Nephron progenitor cell (in vitro differentiated cells): Measurements from ENCODE around the gene STAB1.

Source experiments
- DNase-seq: peaks from one replicate; pipeline ENCODE4 v3.0.0; 2021
- H3K27ac Mint-ChIP-seq: 2 replicates; pipeline ENCODE4 v1.8.0; 2021; ENCODE audit warnings: mild to moderate bottlenecking, moderate library complexity, mixed read lengths
- H3K27me3 Mint-ChIP-seq: 2 replicates; pipeline ENCODE4 v1.8.0; 2021; ENCODE audit warnings: mild to moderate bottlenecking, low read depth, mixed read lengths; ENCODE audit not compliant: poor library complexity
- H3K36me3 Mint-ChIP-seq: 2 replicates; pipeline ENCODE4 v1.8.0; 2021; ENCODE audit warnings: low read depth, mixed read lengths
- H3K4me1 Mint-ChIP-seq: 2 replicates; pipeline ENCODE4 v1.8.0; 2021; ENCODE audit warnings: mixed read lengths
- H3K4me3 Mint-ChIP-seq: 2 replicates; pipeline ENCODE4 v1.8.0; 2021; ENCODE audit warnings: mild to moderate bottlenecking, moderate library complexity, mixed read lengths
- H3K9me3 Mint-ChIP-seq: 2 replicates; pipeline ENCODE4 v1.8.0; 2021; ENCODE audit warnings: mild to moderate bottlenecking, moderate library complexity, mixed read lengths
- CTCF ChIP-seq: fragments of 200-600 bp; sonication (generic); IDR thresholded peaks from 2 replicates; pipeline ENCODE4 v1.5.0; 2021; ENCODE audit warnings: antibody characterized with exemption

The STAB1 gene

GRCh38 chr3:52454250-52454937 is 40.7 kb upstream of the STAB1 start:
- H3K4me1 Mint-ChIP-seq, result peaks cover 73% of the 10 kb centered on the region
- no peaks in the 10 kb centered on the region for H3K27me3 Mint-ChIP-seq

GRCh38 chr3:52454938-52455282 is 40.2 kb upstream of the STAB1 start:
- Mint-ChIP-seq H3K4me1 (peaks cover 73% of the 10 kb centered on the region), H3K27ac (no peak overlapping the region), H3K4me3 (peak overlapping the region; percentile 99), H3K27me3 (no peaks in the 10 kb centered on the region), H3K9me3 (no peaks in the 10 kb centered on the region), H3K36me3 (peaks cover 27% of the 10 kb centered on the region)
- no peak for TF ChIP-seq CTCF
- no peak for DNase-seq

More at GRCh38 chr3:52454250-52454937, 40.7 kb upstream of the STAB1 start:
- Mint-ChIP-seq H3K36me3 (peaks cover 22% of the 10 kb centered on the region), H3K4me3 (peak overlapping the region; percentile 99), H3K9me3 (no peaks in the 10 kb centered on the region), H3K27ac (no peak overlapping the region)
- DNase-seq, result no peak
- no peak for TF ChIP-seq CTCF

GRCh38 chr3:52455283-52456168 is 39.6 kb upstream of the STAB1 start, which contains the start of gene NISCH:
NISCH (plus strand) TSS chr3:52455604; CDS start chr3:52455642, 38 bp downstream.
- H3K27ac Mint-ChIP-seq, result peak within 1 kb of the TSS; percentile 95
- H3K27me3 Mint-ChIP-seq, result no peaks in the 10 kb centered on the region
- no peak for TF ChIP-seq CTCF
- H3K9me3 Mint-ChIP-seq, result no peaks in the 10 kb centered on the region
- H3K4me3 Mint-ChIP-seq, result peak within 1 kb of the TSS; percentile 99
- peak; percentile 97 for DNase-seq
- H3K36me3 Mint-ChIP-seq, result peaks cover 32% of the 10 kb centered on the region
- peaks cover 71% of the 10 kb centered on the region for H3K4me1 Mint-ChIP-seq

GRCh38 chr3:52456169-52456799 is 38.9 kb upstream of the STAB1 start:
- peak overlapping the region; percentile 99 for H3K4me3 Mint-ChIP-seq
- no peak for DNase-seq
- no peaks in the 10 kb centered on the region for H3K27me3 Mint-ChIP-seq
- no peak for TF ChIP-seq CTCF
- H3K27ac Mint-ChIP-seq, result peak overlapping the region; percentile 95
- peaks cover 32% of the 10 kb centered on the region for H3K36me3 Mint-ChIP-seq
- H3K4me1 Mint-ChIP-seq, result peaks cover 63% of the 10 kb centered on the region
- no peaks in the 10 kb centered on the region for H3K9me3 Mint-ChIP-seq

GRCh38 chr3:52456800-52457183 is 38.3 kb upstream of the STAB1 start:
- no peak overlapping the region for H3K27ac Mint-ChIP-seq
- no peaks in the 10 kb centered on the region for H3K27me3 Mint-ChIP-seq
- no peak for DNase-seq
- peaks cover 58% of the 10 kb centered on the region for H3K4me1 Mint-ChIP-seq
- H3K4me3 Mint-ChIP-seq, result peak overlapping the region; percentile 99
- H3K9me3 Mint-ChIP-seq, result no peaks in the 10 kb centered on the region
- TF ChIP-seq CTCF, result no peak
- H3K36me3 Mint-ChIP-seq, result peaks cover 33% of the 10 kb centered on the region
